DND-41 (cell line): ENCODE results near the gene C6orf132.

Experiments
- ATAC-seq: fragments of 200-7000 bp; cut with Tn5 transposase; 3 replicates; pipeline ENCODE4 v1.9.1; 2021; ENCODE audit warnings: low read depth; ENCODE audit not compliant: insufficient read depth
- DNase-seq: peaks from one replicate; pipeline ENCODE4 v3.0.0-alpha.2; 2020
- H2AFZ ChIP-seq: 2 replicates; pipeline ENCODE4 v1.6.0; 2012; ENCODE audit warnings: low read depth, low read length
- H3K27ac ChIP-seq: 2 replicates; pipeline ENCODE4 v1.5.1; 2012; ENCODE audit warnings: low read length, inconsistent platforms
- H3K27me3 ChIP-seq: fragments of 200-600 bp; sonication (generic); 2 replicates; pipeline ENCODE4 v1.6.0; 2012; ENCODE audit warnings: low read length, mild to moderate bottlenecking, inconsistent platforms; ENCODE audit not compliant: insufficient read depth, poor library complexity
- H3K36me3 ChIP-seq: 2 replicates; pipeline ENCODE4 v1.5.1; 2012; ENCODE audit warnings: low read length, inconsistent platforms; ENCODE audit not compliant: insufficient read depth
- H3K4me1 ChIP-seq: 2 replicates; pipeline ENCODE4 v1.5.1; 2012; ENCODE audit warnings: mild to moderate bottlenecking, low read length; ENCODE audit not compliant: insufficient read depth
- H3K4me2 ChIP-seq: 2 replicates; pipeline ENCODE4 v1.6.0; 2012; ENCODE audit warnings: mild to moderate bottlenecking, moderate library complexity, low read length, inconsistent platforms; ENCODE audit not compliant: insufficient read depth
- H3K4me3 ChIP-seq, 2 experiments: fragments of 200-600 bp in 1 of 2; shearing (Covaris generic) in 1 of 2; 2 replicates each; pipeline ENCODE4 v1.5.1; 2012 to 2016; ENCODE audit warnings: inconsistent platforms in 2 of 2, low read length in 2 of 2, mild to moderate bottlenecking in 2 of 2, low read depth in 1 of 2, moderate library complexity in 1 of 2
- H3K79me2 ChIP-seq: 2 replicates; pipeline ENCODE4 v1.6.0; 2012; ENCODE audit warnings: low read length, inconsistent platforms; ENCODE audit not compliant: insufficient read depth
- H3K9ac ChIP-seq: 2 replicates; pipeline ENCODE4 v1.6.0; 2012; ENCODE audit warnings: low read depth, mild to moderate bottlenecking, inconsistent platforms, low read length, moderate library complexity
- H3K9me3 ChIP-seq: 2 replicates; pipeline ENCODE4 v1.5.1; 2012; ENCODE audit warnings: low read length, moderate library complexity, mild to moderate bottlenecking, inconsistent platforms; ENCODE audit not compliant: insufficient read depth, severe bottlenecking
- H4K20me1 ChIP-seq: 2 replicates; pipeline ENCODE4 v1.6.0; 2012; ENCODE audit warnings: low read length; ENCODE audit not compliant: insufficient read depth
- EZH2 ChIP-seq: IDR thresholded peaks from 3 replicates; pipeline ENCODE4 v1.6.1; 2012; ENCODE audit warnings: borderline replicate concordance, low read depth, mild to moderate bottlenecking, moderate library complexity, low read length, inconsistent platforms; ENCODE audit not compliant: severe bottlenecking
- TF ChIP-seq, protein P1 (sequence below): IDR thresholded peaks from 2 replicates; pipeline ENCODE4 v1.5.1; 2012; ENCODE audit warnings: borderline replicate concordance, low read length, moderate library complexity, mild to moderate bottlenecking; ENCODE audit not compliant: poor library complexity, severe bottlenecking; ENCODE audit errors: extremely low read depth

C6orf132 gene

DNA sequence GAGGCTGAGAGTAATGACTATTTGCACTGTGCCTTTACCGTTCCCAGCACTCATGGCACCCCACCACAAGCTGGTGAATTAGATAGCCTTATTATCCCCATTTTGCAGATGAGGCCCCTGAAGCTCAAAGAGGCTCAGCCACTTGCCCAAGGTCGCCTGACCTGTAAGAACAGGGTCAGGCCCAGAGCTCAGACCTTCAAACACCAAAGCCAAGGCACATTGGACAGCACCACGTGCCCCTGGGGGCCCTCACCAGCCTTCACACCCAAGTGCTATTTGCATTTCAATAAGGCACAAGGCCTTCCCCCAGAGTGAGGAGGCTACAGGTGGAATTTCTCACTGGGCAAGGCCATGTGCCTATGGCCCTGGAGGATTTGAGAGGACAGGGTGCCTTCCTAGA lies 14.2 kb upstream of the C6orf132 start:
- no peak for TF ChIP-seq EZH2
- TF ChIP-seq, protein P1, sequence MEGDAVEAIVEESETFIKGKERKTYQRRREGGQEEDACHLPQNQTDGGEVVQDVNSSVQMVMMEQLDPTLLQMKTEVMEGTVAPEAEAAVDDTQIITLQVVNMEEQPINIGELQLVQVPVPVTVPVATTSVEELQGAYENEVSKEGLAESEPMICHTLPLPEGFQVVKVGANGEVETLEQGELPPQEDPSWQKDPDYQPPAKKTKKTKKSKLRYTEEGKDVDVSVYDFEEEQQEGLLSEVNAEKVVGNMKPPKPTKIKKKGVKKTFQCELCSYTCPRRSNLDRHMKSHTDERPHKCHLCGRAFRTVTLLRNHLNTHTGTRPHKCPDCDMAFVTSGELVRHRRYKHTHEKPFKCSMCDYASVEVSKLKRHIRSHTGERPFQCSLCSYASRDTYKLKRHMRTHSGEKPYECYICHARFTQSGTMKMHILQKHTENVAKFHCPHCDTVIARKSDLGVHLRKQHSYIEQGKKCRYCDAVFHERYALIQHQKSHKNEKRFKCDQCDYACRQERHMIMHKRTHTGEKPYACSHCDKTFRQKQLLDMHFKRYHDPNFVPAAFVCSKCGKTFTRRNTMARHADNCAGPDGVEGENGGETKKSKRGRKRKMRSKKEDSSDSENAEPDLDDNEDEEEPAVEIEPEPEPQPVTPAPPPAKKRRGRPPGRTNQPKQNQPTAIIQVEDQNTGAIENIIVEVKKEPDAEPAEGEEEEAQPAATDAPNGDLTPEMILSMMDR: no peak
- H3K4me1 ChIP-seq: no peaks in the 10 kb centered on the region
- no peak overlapping the region for H3K4me3 ChIP-seq
- no peak overlapping the region for H3K4me2 ChIP-seq
- H3K36me3 ChIP-seq: no peaks in the 10 kb centered on the region
- DNase-seq (no peak), ATAC-seq (no peak)
- no peak overlapping the region for H3K27ac ChIP-seq
- no peaks in the 10 kb centered on the region for H3K79me2 ChIP-seq
- no peaks in the 10 kb centered on the region for H4K20me1 ChIP-seq
- H3K9ac ChIP-seq: no peak overlapping the region
- no peak overlapping the region for H2AFZ ChIP-seq
- no peaks in the 10 kb centered on the region for H3K9me3 ChIP-seq
- peaks cover 23% of the 10 kb centered on the region for H3K27me3 ChIP-seq

DNA sequence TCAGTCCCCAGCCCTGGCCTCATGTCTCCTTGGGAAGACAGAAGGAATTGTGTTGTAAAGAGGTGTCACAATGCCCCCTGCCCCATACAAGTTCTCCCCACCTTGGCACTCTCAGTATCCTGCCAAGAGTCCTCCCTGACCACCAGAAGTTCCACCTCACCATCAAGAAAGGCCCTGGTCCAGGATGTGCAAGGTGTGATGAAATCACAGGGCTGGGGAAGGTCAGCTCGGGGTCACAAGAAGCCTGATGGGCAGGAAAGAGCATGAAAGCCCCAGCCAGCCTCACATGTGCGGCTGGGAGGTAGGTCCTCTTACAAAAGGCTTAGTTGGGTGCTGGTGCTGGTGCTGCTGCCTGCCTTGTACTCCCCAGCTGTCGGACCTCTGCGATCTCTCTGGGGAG lies 12.9 kb upstream of the C6orf132 start:
- H3K4me3 ChIP-seq: no peak overlapping the region
- DNase-seq (no peak), ATAC-seq (no peak)
- TF ChIP-seq EZH2: no peak
- TF ChIP-seq, protein P1: no peak
- no peaks in the 10 kb centered on the region for H3K36me3 ChIP-seq
- H3K27me3 ChIP-seq: peaks cover 17% of the 10 kb centered on the region
- H2AFZ ChIP-seq: peak overlapping the region; percentile 18; the same call in 1 of the 2 replicates
- H4K20me1 ChIP-seq: no peaks in the 10 kb centered on the region
- H3K9ac ChIP-seq: no peak overlapping the region
- H3K79me2 ChIP-seq: no peaks in the 10 kb centered on the region
- no peaks in the 10 kb centered on the region for H3K9me3 ChIP-seq
- no peak overlapping the region for H3K4me2 ChIP-seq
- no peaks in the 10 kb centered on the region for H3K4me1 ChIP-seq
- H3K27ac ChIP-seq: no peak overlapping the region

DNA sequence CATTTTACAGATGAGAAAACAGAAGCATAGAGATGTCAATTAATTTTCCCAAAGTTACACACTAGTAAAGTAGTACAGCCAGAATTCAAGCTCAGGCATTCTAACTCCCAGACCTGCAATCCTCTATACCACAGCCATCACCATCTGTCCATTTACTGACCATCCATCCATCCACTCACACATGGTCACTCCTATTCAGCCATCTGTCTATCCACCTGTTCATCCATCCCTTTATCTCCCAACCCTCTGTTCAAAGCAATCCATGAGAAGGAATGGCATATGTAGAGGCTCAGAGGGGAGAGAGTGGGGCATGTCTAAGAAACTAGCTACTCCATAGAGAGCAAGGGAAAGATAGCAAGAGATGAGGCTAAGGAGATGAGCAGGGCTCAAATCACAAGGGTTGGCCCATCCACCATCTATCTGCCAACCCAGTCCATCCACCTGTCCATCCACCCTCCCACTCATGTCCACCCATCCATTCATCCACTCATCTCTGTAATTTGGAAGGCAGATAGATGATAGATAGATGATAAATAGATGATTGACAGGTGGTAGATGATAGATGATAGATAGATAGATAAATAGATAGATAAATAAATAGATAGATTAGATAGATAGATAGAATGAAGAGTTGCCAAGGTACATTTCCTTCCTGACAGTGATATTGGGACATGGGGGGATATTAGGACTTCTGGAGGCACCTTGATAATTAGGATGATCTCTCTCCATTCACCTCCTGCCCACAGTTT lies 12.2 kb upstream of the C6orf132 start:
- Histone ChIP-seq H4K20me1 (no peaks in the 10 kb centered on the region), H3K9me3 (no peaks in the 10 kb centered on the region), H3K9ac (no peak overlapping the region), H3K36me3 (no peaks in the 10 kb centered on the region), H3K27me3 (peaks cover 13% of the 10 kb centered on the region), H3K4me3 (no peak overlapping the region), H3K4me1 (no peaks in the 10 kb centered on the region), H3K79me2 (no peaks in the 10 kb centered on the region), H3K4me2 (no peak overlapping the region), H2AFZ (no peak overlapping the region), H3K27ac (no peak overlapping the region)
- TF ChIP-seq, protein P1: no peak
- TF ChIP-seq EZH2: no peak
- DNase-seq (no peak), ATAC-seq (no peak)
